Endometrium (tissue), 2 donors: ENCODE measurements around the gene TSHR.
"Not testable (repeated sequence)": the region's sequence is repeated elsewhere in the genome, so short reads cannot be mapped to it uniquely, and the experiment has no call there.

ENCODE experiments used
- FAIRE-seq: peaks from 2 replicates; lab custom pipeline; 2012; peaks lifted over from hg19 to GRCh38; lab: Jason Lieb, UNC
- donor health status: control.
- donor health status: control.

Gene TSHR

GRCh38 chr14:80996049-80996901 is 40.9 kb downstream of the TSHR start:
- peak; percentile 85 for FAIRE-seq

DNA sequence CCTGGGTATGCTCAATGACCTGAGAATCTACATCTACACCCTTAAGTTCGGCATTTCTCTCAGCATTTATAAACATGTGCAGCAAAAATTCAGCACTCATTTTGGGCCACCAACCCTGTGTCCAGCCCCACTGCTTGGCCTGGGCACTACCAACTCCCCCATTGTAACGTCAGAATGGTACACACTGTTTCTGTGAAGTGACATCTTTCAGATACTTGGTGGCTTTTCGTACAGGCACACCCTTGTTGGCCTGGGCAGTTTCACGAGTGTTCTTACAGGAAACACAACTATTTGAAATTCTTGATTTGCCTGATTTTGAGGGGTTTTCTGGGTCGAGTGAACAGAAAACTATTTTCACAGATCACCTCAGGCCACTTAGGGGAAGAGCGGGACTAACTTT is 46.0 kb downstream of the TSHR start:
- FAIRE-seq: no peak

DNA sequence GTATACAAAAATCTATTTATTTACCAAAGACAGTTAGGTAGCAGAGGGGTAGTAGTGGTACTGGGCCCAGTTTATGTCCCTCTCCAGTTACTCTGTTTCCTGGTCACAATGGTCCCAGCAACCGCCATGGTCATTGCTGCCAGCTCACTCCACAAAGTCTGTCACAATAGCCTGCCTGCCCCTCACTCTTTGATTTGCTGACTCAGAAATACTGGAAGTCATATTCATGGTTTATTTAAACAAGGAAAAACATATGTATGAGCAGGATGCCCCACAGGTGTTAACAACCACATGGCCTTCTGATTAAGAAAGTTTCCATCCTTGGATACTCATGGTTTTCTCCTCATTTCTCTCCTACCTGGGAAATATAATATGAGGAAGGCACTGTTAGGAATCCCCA is 49.2 kb downstream of the TSHR start:
- no peak for FAIRE-seq

DNA sequence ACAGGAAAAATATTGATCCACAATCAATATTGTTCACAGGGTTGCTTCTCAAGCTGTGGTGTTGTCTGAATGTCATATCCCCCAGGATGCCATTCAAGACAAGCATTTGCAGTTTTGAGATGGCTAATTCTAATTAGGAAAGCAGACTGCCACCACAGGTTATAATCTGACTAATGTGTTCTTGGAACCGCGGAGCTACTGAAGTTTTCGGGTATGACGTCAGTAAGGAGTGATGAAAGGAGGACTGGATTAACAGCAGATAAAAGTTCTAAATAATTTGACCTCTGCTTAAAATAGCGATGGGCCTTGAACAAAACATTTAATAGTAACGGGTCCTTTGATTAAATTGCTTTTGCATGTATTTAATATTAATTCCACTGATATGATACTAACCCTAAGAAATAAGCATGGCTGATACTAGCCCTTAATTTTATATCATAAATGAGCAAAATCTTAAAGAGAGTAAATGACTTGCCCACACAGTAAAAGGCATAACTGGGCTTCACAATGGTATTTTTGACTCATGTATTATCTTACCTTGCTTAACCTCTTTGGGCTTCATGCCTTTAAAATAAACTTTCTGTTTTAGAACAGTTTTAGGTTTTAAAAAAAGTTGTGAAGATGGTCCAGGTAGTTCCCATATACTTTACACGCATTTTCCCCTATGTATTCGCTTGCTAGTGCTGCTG is 50.3 kb downstream of the TSHR start:
- no peak for FAIRE-seq

GRCh38 chr14:81006266-81006665 is 50.8 kb downstream of the TSHR start:
- FAIRE-seq: no peak

- no peak for FAIRE-seq
Measured at GRCh38 chr14:81007131-81007530, 51.7 kb downstream of the TSHR start.

GRCh38 chr14:81009346-81009745 is 53.9 kb downstream of the TSHR start:
- no peak for FAIRE-seq

- no peak for FAIRE-seq
Measured at GRCh38 chr14:81018251-81018650, 62.8 kb downstream of the TSHR start.

DNA sequence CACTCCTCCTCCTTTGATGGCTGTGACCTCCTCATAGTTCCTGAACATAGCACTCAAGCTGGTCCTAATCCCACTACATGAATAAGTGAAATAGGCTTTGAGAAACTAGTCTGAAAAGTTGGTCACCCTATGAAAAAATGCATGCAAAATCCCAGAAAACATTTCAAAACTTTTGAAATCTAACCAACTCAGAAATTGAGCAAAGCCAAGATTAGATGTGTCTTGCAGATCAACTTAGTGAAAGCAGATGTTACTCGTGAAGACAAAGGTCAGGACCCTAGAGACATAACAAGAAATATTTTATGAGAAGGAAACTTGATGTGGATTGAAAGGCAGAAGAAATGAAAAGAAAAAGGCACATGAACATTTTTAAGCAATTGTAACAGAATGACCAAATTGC is 63.3 kb downstream of the TSHR start:
- no peak for FAIRE-seq

GRCh38 chr14:81019113-81019512 is 63.7 kb downstream of the TSHR start:
- not testable (repeated sequence) for FAIRE-seq

DNA sequence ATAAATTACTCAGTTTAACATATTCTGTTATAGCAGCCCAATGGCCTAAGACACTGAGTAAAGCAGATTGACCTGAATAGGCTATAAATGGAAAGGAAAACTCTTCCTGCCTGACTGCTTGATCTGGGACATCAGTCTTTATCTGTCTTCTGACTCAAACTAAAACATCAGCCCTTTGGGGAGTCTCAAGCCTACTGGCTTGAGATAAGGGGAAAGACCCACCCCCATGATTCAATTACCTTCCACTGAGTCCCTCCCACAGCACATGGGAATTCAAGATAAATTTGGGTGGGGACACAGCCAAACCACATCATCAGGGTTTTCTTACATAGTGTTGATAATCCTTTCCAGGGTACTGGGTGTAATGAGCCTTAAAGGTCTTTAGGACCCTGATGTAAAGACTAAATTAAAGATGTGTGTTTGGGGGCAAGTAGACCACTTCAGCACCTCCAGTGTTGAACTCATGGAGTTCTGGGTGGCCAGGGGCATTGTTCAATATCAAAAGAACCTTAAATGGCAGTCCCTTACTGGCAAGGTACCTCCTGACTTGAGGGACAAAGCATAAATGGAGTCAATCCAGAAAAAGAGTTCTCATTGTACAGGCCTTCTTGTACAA is 67.8 kb downstream of the TSHR start:
- FAIRE-seq: no peak

DNA sequence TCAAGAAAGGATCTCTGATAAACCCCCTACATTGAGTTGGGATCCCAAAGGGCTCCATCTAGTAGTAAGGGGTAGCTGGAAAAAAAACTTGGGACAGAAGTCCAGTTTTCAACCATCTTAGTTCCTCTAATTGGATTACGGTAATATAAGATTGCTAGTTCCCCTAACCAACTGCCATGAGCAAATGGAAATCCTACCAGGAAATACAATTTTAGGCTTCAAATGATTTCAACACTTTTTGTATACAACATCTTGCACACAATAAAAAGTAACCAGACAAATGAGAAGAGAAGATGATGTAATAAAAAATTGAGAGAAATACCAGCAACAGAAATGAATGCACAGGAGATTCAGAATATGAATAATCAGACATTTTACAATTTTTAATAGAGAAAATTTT is 73.0 kb downstream of the TSHR start:
- no peak for FAIRE-seq

DNA sequence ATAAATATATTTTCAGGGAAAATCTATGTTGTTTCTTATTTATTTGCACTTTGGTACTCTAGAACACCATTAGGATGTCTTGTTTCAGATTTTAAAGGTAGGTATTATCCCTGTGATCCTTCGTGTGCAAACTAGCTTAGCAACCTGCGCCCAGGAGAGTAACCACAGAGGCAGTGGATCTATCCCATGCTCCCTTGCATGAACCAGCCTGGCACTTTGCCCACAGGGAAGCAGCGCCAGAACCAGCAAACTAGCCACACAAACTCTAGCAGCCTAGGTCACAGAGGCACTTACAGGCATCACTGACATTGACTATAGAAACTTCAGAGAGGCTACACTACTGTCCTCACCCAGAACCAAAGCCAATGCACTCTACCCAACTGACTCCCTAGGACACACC is 76.1 kb downstream of the TSHR start:
- no peak for FAIRE-seq

GRCh38 chr14:81033698-81034240 is 78.3 kb downstream of the TSHR start:
- FAIRE-seq: no peak

DNA sequence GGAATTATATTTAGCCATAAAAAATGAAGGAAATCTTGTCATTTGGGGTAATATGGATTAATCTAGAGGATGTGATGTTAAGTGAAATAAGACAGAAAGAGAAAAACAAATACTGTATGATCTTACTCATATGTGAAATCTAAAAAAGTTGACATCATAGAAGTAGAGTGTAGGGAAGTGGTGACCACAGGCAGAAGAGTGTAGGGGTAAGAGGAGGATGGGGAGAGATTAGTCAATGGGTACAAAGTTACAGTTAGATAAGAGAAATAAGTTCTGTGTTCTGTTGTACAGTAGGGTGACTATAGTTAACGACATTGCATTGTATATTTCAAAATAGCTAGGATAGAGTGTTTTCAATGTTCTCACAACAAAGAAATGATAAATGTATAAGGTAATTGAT is 87.0 kb downstream of the TSHR start:
- FAIRE-seq: no peak

- FAIRE-seq: no peak
Measured at GRCh38 chr14:81051547-81051946, 96.1 kb downstream of the TSHR start.

DNA sequence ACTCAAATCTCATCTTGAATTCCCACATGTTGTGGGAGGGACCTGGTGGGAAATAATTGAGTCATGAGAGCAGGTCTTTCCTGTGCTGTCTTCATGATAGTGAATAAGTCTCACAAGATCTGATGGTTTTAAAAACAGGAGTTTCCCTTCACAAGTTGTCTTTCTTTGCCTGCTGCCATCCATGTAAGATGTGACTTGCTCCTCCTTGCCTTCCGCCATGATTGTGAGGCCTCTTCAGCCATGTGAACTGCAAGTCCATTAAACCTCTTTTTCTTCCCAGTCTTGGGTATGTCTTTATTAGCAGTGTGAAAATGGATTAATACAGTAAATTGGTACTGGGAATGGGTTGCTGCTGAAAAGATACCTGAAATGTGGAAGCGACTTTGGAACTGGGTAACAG is 98.6 kb downstream of the TSHR start:
- not testable (repeated sequence) for FAIRE-seq

DNA sequence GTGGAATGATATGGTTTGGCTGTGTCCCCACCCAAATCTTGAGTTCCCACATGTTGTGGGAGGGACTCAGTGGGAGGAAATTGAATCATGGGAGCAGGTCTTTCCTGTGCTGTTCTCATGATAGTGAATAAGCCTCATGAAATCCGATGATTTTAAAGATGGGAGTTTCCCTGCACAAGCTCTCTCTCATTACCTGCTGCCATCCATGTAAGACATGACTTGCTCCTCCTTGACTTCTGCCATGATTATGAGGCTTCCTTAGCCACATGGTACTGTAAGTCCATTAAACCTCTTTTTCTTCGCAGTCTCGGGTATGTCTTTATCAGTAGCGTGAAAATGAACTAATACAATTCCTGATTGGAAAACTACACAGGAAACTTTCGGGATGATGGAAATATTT is 100.5 kb downstream of the TSHR start:
- FAIRE-seq: no peak

GRCh38 chr14:81062380-81062779 is 107.0 kb downstream of the TSHR start:
- FAIRE-seq: no peak

- FAIRE-seq: no peak
Measured at GRCh38 chr14:81062816-81063215, 107.4 kb downstream of the TSHR start.

DNA sequence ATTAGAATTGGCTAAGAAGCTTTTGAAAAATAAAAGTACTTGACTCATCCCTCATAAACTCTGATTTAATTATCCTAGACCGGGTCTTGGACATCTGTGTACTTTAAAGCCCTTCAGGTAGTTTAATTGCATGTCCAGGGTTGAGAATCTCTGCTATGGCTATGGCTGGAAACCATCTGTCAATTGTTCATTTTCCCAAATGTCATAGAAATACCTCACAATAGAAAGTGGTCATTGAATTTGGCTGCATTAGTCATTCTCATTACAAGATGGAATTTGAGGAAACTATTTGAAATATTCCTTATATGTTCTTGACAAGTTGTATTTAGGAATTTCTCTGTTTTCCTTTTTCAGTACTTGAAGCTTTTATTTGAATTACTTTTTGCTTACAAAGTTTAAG is 111.3 kb downstream of the TSHR start:
- no peak for FAIRE-seq

DNA sequence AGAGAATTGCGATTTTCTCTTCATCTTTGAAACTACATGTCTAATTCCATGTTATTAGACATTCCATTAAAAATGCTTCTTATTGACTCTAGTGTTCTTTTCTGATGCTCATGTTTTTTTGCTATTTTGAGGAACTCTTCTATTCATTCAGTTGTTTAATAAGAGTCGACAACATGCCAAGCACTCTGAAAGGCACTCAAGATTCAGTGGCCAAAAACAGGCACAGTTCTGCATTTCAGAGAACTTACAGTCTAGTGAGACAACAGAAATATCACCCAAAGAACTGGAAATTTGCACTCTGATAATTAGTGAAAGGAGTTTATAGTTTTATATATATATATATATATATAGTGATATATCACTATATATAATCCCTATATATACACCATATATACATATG is 111.7 kb downstream of the TSHR start:
- no peak for FAIRE-seq

GRCh38 chr14:81068176-81068782 is 112.9 kb downstream of the TSHR start:
- FAIRE-seq: no peak
